ENCODE results near the gene PYROXD2. TPM values are rescaled to one million over a fixed set of nuclear protein-coding genes. Genes with fewer than 3 reads are reported as not detected.

The PYROXD2 gene
- total RNA-seq, 6 experiments from 2014 or later: 3.0 to 25.3 (median 7.1) TPM

- H3K4me1 ChIP-seq: peaks cover 0 to under 1% (median 0%) of the 10 kb centered on the region in 4 donors
- H3K36me3 ChIP-seq: peaks cover 0 to 7% (median 0%) of the 10 kb centered on the region in 4 donors
- H3K9me3 ChIP-seq: no peaks in the 10 kb centered on the region
- no peaks in the 10 kb centered on the region for H3K27me3 ChIP-seq
- no peak overlapping the region for H3K27ac ChIP-seq
- ATAC-seq (no peak), DNase-seq (no peak)
- no peak overlapping the region for H3K4me3 ChIP-seq
- TF ChIP-seq CTCF (IDR thresholded peaks at IDR 0.05) (no peak), POLR2A (IDR thresholded peaks at IDR 0.05) (no peak)
- WGBS (ENCODE audit: insufficient coverage, low coverage, low lambda C conversion rate, missing lambda C conversion rate): 88% methylated on average over 1 of the region's 4 CpGs
- intact Hi-C loops (cut with DNase I): no loop called here
Observed at GRCh38 chr10:98390406-98390805, 24.6 kb downstream of the PYROXD2 start.

GRCh38 chr10:98389398-98389797, 25.6 kb downstream of the PYROXD2 start:
- no peak overlapping the region for H3K27ac ChIP-seq
- H3K4me3 ChIP-seq: no peak overlapping the region
- no peaks in the 10 kb centered on the region for H3K27me3 ChIP-seq
- DNase-seq (no peak), ATAC-seq (no peak)
- no peaks in the 10 kb centered on the region for H3K9me3 ChIP-seq
- intact Hi-C loops (cut with DNase I): no loop called here
- 73% methylated on average over 6 of the region's 6 CpGs for WGBS (ENCODE audit: insufficient coverage, low coverage, low lambda C conversion rate, missing lambda C conversion rate)
- no peak for TF ChIP-seq CTCF (IDR thresholded peaks at IDR 0.05)
- no peaks in the 10 kb centered on the region for H3K36me3 ChIP-seq
- H3K4me1 ChIP-seq: no peaks in the 10 kb centered on the region

GRCh38 chr10:98388101-98388655, 26.8 kb downstream of the PYROXD2 start:
- Histone ChIP-seq H3K27ac (no peak overlapping the region), H3K4me3 (no peak overlapping the region), H3K27me3 (no peaks in the 10 kb centered on the region), H3K4me1 (no peaks in the 10 kb centered on the region), H3K36me3 (no peaks in the 10 kb centered on the region), H3K9me3 (no peaks in the 10 kb centered on the region)
- intact Hi-C loops (cut with DNase I): no loop called here
- DNase-seq (no peak), ATAC-seq (no peak)
- TF ChIP-seq CTCF (IDR thresholded peaks at IDR 0.05) (no peak), POLR2A (IDR thresholded peaks at IDR 0.05) (no peak)
- 92% methylated on average over 2 of the region's 13 CpGs for WGBS (ENCODE audit: insufficient coverage, low coverage, low lambda C conversion rate, missing lambda C conversion rate)

- no peaks in the 10 kb centered on the region for H3K4me1 ChIP-seq
- no peak overlapping the region for H3K4me3 ChIP-seq
- WGBS (ENCODE audit: insufficient coverage, low coverage, low lambda C conversion rate, missing lambda C conversion rate): no CpG with 5 or more reads among the region's 9 CpGs
- no peaks in the 10 kb centered on the region for H3K9me3 ChIP-seq
- H3K27me3 ChIP-seq: no peaks in the 10 kb centered on the region
- intact Hi-C loops (cut with DNase I): no loop called here
- H3K36me3 ChIP-seq: no peaks in the 10 kb centered on the region
- no peak overlapping the region for H3K27ac ChIP-seq
- TF ChIP-seq CTCF (IDR thresholded peaks at IDR 0.05): no peak
- no peak for TF ChIP-seq POLR2A (IDR thresholded peaks at IDR 0.05)
- ATAC-seq (no peak), DNase-seq (no peak)
Observed at GRCh38 chr10:98384531-98385133, 30.4 kb downstream of the PYROXD2 start.
